GM23338 (cell line): ENCODE measurements around the gene SLC2A4RG. TPM values are rescaled to one million over a fixed set of nuclear protein-coding genes. Genes with fewer than 3 reads are reported as not detected.

Experiments
- ATAC-seq: fragments of 200-7000 bp; cut with Tn5 transposase; 3 replicates; pipeline ENCODE4 v1.9.1; 2020
- DNase-seq: peaks from one replicate; pipeline ENCODE4 v3.0.0-alpha.2; 2015; ENCODE audit warnings: low spot score
- H2AFZ ChIP-seq: fragments of 200-600 bp; sonication (generic); 2 replicates; pipeline ENCODE4 v1.8.0; 2016; ENCODE audit warnings: antibody characterized with exemption, mild to moderate bottlenecking, moderate library complexity
- H3F3A ChIP-seq: fragments of 200-600 bp; sonication (generic); replicated peaks from 2 replicates; pipeline ENCODE4 v1.8.0; 2017; ENCODE audit warnings: antibody characterized with exemption, mixed run types, low read depth
- H3K27ac ChIP-seq: fragments of 200-600 bp; sonication (generic); 2 replicates; pipeline ENCODE4 v1.6.1; 2016; ENCODE audit warnings: low read depth
- H3K27me3 ChIP-seq: fragments of 200-600 bp; sonication (generic); 2 replicates; pipeline ENCODE4 v1.8.0; 2016; ENCODE audit warnings: mild to moderate bottlenecking, mixed run types, moderate library complexity; ENCODE audit not compliant: insufficient read depth
- H3K36me3 ChIP-seq: fragments of 200-600 bp; sonication (generic); 2 replicates; pipeline ENCODE4 v1.8.0; 2016; ENCODE audit warnings: mild to moderate bottlenecking; ENCODE audit not compliant: insufficient read depth
- H3K4me1 ChIP-seq: fragments of 200-600 bp; sonication (generic); 2 replicates; pipeline ENCODE4 v1.8.0; 2016; ENCODE audit warnings: mild to moderate bottlenecking, moderate library complexity; ENCODE audit not compliant: insufficient read depth
- H3K4me2 ChIP-seq: fragments of 200-600 bp; sonication (generic); 2 replicates; pipeline ENCODE4 v1.7.1; 2017; ENCODE audit warnings: mixed run types
- H3K4me3 ChIP-seq: fragments of 200-600 bp; sonication (generic); 2 replicates; pipeline ENCODE4 v1.6.1; 2016; ENCODE audit warnings: mixed run types
- H3K79me2 ChIP-seq: fragments of 200-600 bp; sonication (generic); replicated peaks from 2 replicates; pipeline ENCODE4 v1.8.0; 2017; ENCODE audit warnings: mild to moderate bottlenecking; ENCODE audit not compliant: insufficient read depth
- H3K9me2 ChIP-seq: fragments of 200-600 bp; sonication (generic); 2 replicates; pipeline ENCODE4 v1.8.0; 2017; ENCODE audit not compliant: insufficient read depth
- H4K20me1 ChIP-seq: fragments of 200-600 bp; sonication (generic); replicated peaks from 2 replicates; pipeline ENCODE4 v1.8.0; 2017; ENCODE audit warnings: mild to moderate bottlenecking; ENCODE audit not compliant: insufficient read depth
- H3K27ac Mint-ChIP-seq: 2 replicates; pipeline ENCODE4 v1.8.0; 2020; ENCODE audit warnings: inconsistent platforms, mild to moderate bottlenecking, moderate library complexity, mixed read lengths
- H3K27me3 Mint-ChIP-seq: 3 replicates; pipeline ENCODE4 v1.8.0; 2022; ENCODE audit warnings: low read depth, mild to moderate bottlenecking, moderate library complexity, mixed read lengths, inconsistent platforms; ENCODE audit not compliant: insufficient read depth, poor library complexity
- H3K36me3 Mint-ChIP-seq: 3 replicates; pipeline ENCODE4 v1.8.0; 2021; ENCODE audit warnings: low read depth, mild to moderate bottlenecking, inconsistent platforms, moderate library complexity, mixed read lengths
- H3K4me1 Mint-ChIP-seq: 3 replicates; pipeline ENCODE4 v1.8.0; 2020; ENCODE audit warnings: mild to moderate bottlenecking, inconsistent platforms, mixed read lengths
- H3K4me3 Mint-ChIP-seq: 3 replicates; pipeline ENCODE4 v1.8.0; 2021; ENCODE audit warnings: moderate library complexity, mild to moderate bottlenecking, inconsistent platforms, mixed read lengths
- H3K9me3 Mint-ChIP-seq: 3 replicates; pipeline ENCODE4 v1.8.0; 2020; ENCODE audit warnings: moderate library complexity, mild to moderate bottlenecking, inconsistent platforms, mixed read lengths
- POLR2AphosphoS5 ChIP-seq: IDR thresholded peaks from 2 replicates; pipeline ENCODE4 v1.6.1; 2016; ENCODE audit warnings: antibody characterized with exemption, low read depth
- REST ChIP-seq: IDR thresholded peaks from one replicate; pipeline ENCODE4 v1.6.1; 2018; ENCODE audit warnings: antibody characterized with exemption; ENCODE audit not compliant: unreplicated experiment
- ZNF114 ChIP-seq: fragments of 250-450 bp; sonication (Bioruptor Pico); IDR thresholded peaks from 2 replicates; pipeline ENCODE4 v1.5.0; 2020; ENCODE audit warnings: mild to moderate bottlenecking, moderate library complexity
- polyA plus RNA-seq: library from polyadenylated mRNA; unstranded; fragments of >200 nt; fragmentation: Nextera tagmentation; extraction: Ambion mirVana; gene quantifications from 2 replicates; pipeline ENCODE4 v1.2.1, GENCODE V29; 2016
- total RNA-seq: library from RNA; depleted of rRNA; stranded (reverse); fragments of >200 nt; shearing (Covaris generic); gene quantifications from 2 replicates; pipeline ENCODE4 v1.2.3, GENCODE V29; 2014
- TF ChIP-seq, protein P1 (sequence below): fragments of 250-450 bp; sonication (Bioruptor Pico); IDR thresholded peaks from 2 replicates; pipeline ENCODE4 v1.5.0; 2020; ENCODE audit warnings: mild to moderate bottlenecking, moderate library complexity
- TF ChIP-seq, protein P2 (sequence below): IDR thresholded peaks from 2 replicates; pipeline ENCODE4 v1.6.1; 2016; ENCODE audit warnings: antibody characterized with exemption

The SLC2A4RG gene
- total and polyA plus RNA-seq, 2 experiments from 2014 or later, result 22.8 to 42.0 TPM

- TF ChIP-seq ZNF114 (CRISPR knock-in tag), result no peak
- no peak for TF ChIP-seq POLR2AphosphoS5
- no peak for TF ChIP-seq REST
Observed at GRCh38 chr20:63704749-63705117, 34.8 kb upstream of the SLC2A4RG start (continued).

DNA sequence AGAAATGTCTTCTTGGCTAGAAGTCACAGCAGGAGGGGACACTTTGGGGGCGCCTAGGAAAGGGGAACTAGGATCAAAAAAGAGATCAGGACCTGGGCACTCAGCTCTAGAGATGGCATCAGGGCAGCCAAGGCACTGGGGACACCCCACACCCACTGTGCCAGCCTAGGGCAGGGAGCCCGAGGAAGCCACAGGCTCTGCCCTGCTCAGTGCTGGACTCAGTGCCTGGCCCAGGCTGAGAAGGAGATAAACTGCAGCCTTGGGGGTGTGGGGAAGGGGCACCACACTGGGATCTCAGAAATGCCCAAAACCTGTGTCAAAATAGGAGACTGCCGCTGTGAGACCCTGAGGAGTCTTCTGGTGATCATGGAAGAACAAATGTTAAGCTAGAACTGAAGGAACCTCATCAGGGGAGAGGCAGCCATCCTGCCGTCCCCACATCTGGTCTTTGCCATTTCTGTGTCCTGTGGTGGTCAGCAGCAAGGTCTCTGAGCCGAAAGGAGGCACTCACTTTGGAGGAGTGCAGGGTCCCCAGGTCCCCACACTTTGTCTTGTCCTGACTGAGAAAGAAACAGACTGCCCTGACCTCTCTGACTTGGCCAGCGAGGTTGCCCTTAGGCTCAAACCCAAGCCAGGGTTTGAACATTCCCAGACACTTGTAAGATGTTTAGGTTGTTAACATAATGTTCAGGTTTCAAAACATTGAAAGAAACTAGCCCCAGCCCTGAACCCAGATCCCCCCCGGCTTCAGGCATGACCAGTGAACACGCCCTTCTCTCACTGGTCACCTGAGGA lies 34.1 kb upstream of the SLC2A4RG start:
- Mint-ChIP-seq H3K4me1 (peaks cover 10% of the 10 kb centered on the region), H3K27me3 (peaks cover 12% of the 10 kb centered on the region), H3K27ac (no peak overlapping the region), H3K9me3 (no peaks in the 10 kb centered on the region), H3K4me3 (peak overlapping the region; percentile 32), H3K36me3 (peaks cover 26% of the 10 kb centered on the region)
- TF ChIP-seq, protein P1, sequence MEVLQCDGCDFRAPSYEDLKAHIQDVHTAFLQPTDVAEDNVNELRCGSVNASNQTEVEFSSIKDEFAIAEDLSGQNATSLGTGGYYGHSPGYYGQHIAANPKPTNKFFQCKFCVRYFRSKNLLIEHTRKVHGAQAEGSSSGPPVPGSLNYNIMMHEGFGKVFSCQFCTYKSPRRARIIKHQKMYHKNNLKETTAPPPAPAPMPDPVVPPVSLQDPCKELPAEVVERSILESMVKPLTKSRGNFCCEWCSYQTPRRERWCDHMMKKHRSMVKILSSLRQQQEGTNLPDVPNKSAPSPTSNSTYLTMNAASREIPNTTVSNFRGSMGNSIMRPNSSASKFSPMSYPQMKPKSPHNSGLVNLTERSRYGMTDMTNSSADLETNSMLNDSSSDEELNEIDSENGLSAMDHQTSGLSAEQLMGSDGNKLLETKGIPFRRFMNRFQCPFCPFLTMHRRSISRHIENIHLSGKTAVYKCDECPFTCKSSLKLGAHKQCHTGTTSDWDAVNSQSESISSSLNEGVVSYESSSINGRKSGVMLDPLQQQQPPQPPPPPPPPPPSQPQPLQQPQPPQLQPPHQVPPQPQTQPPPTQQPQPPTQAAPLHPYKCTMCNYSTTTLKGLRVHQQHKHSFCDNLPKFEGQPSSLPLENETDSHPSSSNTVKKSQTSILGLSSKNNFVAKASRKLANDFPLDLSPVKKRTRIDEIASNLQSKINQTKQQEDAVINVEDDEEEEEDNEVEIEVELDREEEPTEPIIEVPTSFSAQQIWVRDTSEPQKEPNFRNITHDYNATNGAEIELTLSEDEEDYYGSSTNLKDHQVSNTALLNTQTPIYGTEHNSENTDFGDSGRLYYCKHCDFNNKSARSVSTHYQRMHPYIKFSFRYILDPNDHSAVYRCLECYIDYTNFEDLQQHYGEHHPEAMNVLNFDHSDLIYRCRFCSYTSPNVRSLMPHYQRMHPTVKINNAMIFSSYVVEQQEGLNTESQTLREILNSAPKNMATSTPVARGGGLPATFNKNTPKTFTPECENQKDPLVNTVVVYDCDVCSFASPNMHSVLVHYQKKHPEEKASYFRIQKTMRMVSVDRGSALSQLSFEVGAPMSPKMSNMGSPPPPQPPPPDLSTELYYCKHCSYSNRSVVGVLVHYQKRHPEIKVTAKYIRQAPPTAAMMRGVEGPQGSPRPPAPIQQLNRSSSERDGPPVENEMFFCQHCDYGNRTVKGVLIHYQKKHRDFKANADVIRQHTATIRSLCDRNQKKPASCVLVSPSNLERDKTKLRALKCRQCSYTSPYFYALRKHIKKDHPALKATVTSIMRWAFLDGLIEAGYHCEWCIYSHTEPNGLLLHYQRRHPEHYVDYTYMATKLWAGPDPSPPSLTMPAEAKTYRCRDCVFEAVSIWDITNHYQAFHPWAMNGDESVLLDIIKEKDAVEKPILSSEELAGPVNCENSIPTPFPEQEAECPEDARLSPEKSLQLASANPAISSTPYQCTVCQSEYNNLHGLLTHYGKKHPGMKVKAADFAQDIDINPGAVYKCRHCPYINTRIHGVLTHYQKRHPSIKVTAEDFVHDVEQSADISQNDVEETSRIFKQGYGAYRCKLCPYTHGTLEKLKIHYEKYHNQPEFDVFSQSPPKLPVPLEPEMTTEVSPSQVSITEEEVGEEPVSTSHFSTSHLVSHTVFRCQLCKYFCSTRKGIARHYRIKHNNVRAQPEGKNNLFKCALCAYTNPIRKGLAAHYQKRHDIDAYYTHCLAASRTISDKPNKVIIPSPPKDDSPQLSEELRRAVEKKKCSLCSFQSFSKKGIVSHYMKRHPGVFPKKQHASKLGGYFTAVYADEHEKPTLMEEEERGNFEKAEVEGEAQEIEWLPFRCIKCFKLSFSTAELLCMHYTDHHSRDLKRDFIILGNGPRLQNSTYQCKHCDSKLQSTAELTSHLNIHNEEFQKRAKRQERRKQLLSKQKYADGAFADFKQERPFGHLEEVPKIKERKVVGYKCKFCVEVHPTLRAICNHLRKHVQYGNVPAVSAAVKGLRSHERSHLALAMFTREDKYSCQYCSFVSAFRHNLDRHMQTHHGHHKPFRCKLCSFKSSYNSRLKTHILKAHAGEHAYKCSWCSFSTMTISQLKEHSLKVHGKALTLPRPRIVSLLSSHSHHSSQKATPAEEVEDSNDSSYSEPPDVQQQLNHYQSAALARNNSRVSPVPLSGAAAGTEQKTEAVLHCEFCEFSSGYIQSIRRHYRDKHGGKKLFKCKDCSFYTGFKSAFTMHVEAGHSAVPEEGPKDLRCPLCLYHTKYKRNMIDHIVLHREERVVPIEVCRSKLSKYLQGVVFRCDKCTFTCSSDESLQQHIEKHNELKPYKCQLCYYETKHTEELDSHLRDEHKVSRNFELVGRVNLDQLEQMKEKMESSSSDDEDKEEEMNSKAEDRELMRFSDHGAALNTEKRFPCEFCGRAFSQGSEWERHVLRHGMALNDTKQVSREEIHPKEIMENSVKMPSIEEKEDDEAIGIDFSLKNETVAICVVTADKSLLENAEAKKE, result no peak
- TF ChIP-seq, protein P2, sequence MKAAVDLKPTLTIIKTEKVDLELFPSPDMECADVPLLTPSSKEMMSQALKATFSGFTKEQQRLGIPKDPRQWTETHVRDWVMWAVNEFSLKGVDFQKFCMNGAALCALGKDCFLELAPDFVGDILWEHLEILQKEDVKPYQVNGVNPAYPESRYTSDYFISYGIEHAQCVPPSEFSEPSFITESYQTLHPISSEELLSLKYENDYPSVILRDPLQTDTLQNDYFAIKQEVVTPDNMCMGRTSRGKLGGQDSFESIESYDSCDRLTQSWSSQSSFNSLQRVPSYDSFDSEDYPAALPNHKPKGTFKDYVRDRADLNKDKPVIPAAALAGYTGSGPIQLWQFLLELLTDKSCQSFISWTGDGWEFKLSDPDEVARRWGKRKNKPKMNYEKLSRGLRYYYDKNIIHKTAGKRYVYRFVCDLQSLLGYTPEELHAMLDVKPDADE, result no peak
- ATAC-seq, result no peak
- Histone ChIP-seq H3K27me3 (no peaks in the 10 kb centered on the region), H4K20me1 (peaks cover 14% of the 10 kb centered on the region), H3F3A (peaks cover 9% of the 10 kb centered on the region; the same call in 1 of the 2 replicates), H3K4me1 (no peaks in the 10 kb centered on the region; the same call in 1 of the 2 replicates), H3K4me3 (no peak overlapping the region), H3K79me2 (peaks cover 28% of the 10 kb centered on the region), H3K36me3 (no peaks in the 10 kb centered on the region), H3K27ac (no peak overlapping the region), H3K9me2 (no peaks in the 10 kb centered on the region), H3K4me2 (no peak overlapping the region), H2AFZ (no peak overlapping the region)
- DNase-seq, result no peak
